Left lung (tissue), 10 donors: Measurements from ENCODE around the gene HOMEZ. TPM values are rescaled to one million over a fixed set of nuclear protein-coding genes. Genes with fewer than 3 reads are reported as not detected.

Experiments
- ATAC-seq: fragments of 200-7000 bp; cut with Tn5 transposase; one replicate; pipeline ENCODE4 v1.9.1; 2020; ENCODE audit warnings: moderate library complexity
- DNase-seq, 4 donors: peaks; one replicate each; pipeline ENCODE4 v3.0.0-alpha.2; 2013 to 2020
- H3K27ac ChIP-seq, 2 donors: fragments of 200-600 bp; sonication (generic) in 1 of 2; one replicate each; pipeline versions ENCODE4 v1.5.0 to v1.8.0; 2020 to 2021
- H3K27me3 ChIP-seq, 2 donors: fragments of 200-600 bp; sonication (generic) in 1 of 2; one replicate each; pipeline versions ENCODE4 v1.5.0 to v1.8.0; 2020 to 2021
- H3K36me3 ChIP-seq, 2 donors: fragments of 200-600 bp; sonication (generic) in 1 of 2; one replicate each; pipeline versions ENCODE4 v1.5.0 to v1.8.0; 2020 to 2021
- H3K4me1 ChIP-seq, 2 donors: fragments of 200-600 bp; one replicate each; pipeline ENCODE4 v1.8.0; 2021
- H3K4me3 ChIP-seq, 2 donors: fragments of 200-600 bp; sonication (generic) in 1 of 2; one replicate each; pipeline versions ENCODE4 v1.5.0 to v1.8.0; 2020 to 2021; ENCODE audit warnings: mild to moderate bottlenecking in 1 of 2
- H3K9me3 ChIP-seq, 2 donors: fragments of 200-600 bp; sonication (generic) in 1 of 2; one replicate each; pipeline versions ENCODE4 v1.5.0 to v1.8.0; 2020 to 2021
- intact Hi-C, 2 donors: fragments of 100-400 bp; cut with DNase I; formaldehyde crosslinking; loops; one replicate each; pipeline versions ENCODE4 v1.11.2 to v1.14.2; 2022
- polyA plus RNA-seq, 6 donors: library from polyadenylated mRNA; unstranded; fragments of 120-200 nt; gene quantifications; one replicate each; pipeline ENCODE4 v1.2.1, GENCODE V29; 2013; ENCODE audit not compliant: insufficient read length in 6 of 6
- total RNA-seq, 2 donors: library from RNA; stranded (reverse); fragmentation: NEBNext Ultra II Directional; extraction: Animal tissue kit (Norgen Biotek cat#: 25700); gene quantifications; one replicate each; pipeline ENCODE4 v1.2.1, GENCODE V29; 2021
- TF ChIP-seq, protein P1 (sequence below), 2 donors: fragments of 200-600 bp; sonication (generic) in 1 of 2; IDR thresholded peaks; one replicate each; pipeline versions ENCODE4 v1.5.0 to v1.8.0; 2021; ENCODE audit warnings: antibody characterized with exemption in 2 of 2
- donor health status: DM: no; HTN: yes; CAD: no.
- donor health status: DM: no; HTN: no; CAD: no.

Gene HOMEZ
- total and polyA plus RNA-seq, 8 donors: 11.9 to 18.6 (median 15.4) TPM

DNA sequence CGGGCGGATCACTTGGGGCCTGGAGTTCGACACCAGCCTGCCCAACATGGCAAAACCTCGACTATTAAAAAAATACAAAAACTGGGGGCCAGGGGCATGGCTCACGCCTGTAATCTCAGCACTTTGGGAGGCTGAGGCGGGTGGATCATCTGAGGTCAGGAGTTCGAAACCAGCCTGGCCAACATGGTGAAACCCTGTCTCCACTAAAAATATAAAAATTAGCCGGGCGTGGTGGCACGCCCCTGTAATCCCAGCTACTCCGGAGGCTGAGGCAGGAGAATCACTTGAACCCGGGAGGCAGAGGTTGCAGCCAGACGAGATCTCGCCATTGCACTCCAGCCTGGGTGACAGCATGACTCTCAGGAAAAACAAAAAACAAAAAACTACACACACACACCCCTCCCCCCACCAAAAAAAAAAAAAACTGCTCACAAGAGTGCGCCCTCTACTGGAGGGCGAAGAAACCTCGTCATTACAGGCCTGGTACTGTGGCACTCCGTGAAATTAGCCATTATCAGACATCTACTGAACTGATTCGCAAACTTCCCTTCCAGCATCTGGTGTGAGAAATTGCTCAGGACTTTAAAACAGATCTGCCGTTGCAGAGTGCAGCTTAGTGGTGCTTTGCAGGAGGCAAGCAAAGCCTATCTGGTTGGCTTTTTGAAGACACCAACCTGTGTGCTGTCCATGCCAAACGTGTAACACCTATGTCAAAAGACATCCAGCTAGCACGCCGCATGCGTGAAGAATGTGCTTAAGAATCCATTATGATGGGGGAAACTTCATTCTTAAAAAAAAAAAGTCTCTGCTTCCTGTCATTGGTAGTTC, 9.0 kb upstream of the HOMEZ start:
- Histone ChIP-seq H3K4me3 (no peak overlapping the region), H3K36me3 (peaks cover 0 to 22% of the 10 kb centered on the region in 2 donors), H3K4me1 (peaks cover under 1 to 32% of the 10 kb centered on the region in 2 donors), H3K27me3 (no peaks in the 10 kb centered on the region), H3K27ac (no peak overlapping the region), H3K9me3 (no peaks in the 10 kb centered on the region)
- ATAC-seq (peak; percentile 87), DNase-seq (peak in 1 of 4 donors; percentile 65)
- intact Hi-C loops: no loop called here
- TF ChIP-seq, protein P1, sequence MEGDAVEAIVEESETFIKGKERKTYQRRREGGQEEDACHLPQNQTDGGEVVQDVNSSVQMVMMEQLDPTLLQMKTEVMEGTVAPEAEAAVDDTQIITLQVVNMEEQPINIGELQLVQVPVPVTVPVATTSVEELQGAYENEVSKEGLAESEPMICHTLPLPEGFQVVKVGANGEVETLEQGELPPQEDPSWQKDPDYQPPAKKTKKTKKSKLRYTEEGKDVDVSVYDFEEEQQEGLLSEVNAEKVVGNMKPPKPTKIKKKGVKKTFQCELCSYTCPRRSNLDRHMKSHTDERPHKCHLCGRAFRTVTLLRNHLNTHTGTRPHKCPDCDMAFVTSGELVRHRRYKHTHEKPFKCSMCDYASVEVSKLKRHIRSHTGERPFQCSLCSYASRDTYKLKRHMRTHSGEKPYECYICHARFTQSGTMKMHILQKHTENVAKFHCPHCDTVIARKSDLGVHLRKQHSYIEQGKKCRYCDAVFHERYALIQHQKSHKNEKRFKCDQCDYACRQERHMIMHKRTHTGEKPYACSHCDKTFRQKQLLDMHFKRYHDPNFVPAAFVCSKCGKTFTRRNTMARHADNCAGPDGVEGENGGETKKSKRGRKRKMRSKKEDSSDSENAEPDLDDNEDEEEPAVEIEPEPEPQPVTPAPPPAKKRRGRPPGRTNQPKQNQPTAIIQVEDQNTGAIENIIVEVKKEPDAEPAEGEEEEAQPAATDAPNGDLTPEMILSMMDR (IDR thresholded peaks at IDR 0.05): peak; percentile 80 to 82

GRCh38 chr14:23286902-23287479, 1.1 kb upstream of the HOMEZ start:
- H3K36me3 ChIP-seq: peaks cover 0 to 6% of the 10 kb centered on the region in 2 donors
- no peak for ATAC-seq
- H3K4me3 ChIP-seq: peak overlapping the region; percentile 83 to 84
- no peaks in the 10 kb centered on the region for H3K9me3 ChIP-seq
- intact Hi-C loops: no loop called here
- H3K4me1 ChIP-seq: peaks cover 4 to 27% of the 10 kb centered on the region in 2 donors
- TF ChIP-seq, protein P1 (IDR thresholded peaks at IDR 0.05): no peak
- peak overlapping the region; percentile 92 to 97 for H3K27ac ChIP-seq
- no peaks in the 10 kb centered on the region for H3K27me3 ChIP-seq
- DNase-seq: no peak

DNA sequence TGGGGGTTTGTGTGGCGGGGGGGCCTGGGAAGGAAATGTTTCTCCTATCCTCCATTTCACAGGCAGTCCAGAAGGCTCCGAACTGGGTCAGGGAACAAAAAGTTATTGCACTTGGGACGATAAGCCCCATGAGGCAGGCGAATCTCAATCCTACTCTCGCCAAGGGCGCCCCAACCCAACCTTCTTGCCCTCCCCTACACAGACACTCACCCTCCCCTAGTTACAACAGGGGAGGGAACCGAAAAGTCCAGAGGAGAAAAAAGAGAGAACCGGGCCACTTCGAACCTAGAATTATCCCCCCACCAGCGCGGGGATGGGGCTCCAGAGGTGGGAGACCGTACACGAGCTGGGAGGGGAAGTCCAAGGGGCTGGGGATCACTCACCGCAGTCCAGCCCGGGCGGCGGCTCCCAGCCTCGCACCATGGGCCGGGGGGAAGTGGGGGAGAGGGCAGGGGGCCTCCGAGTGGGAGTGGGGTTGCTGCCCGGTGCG, 357 bp downstream of the HOMEZ start:
- TF ChIP-seq, protein P1 (IDR thresholded peaks at IDR 0.05): no peak
- Histone ChIP-seq H3K4me1 (peaks cover 4 to 27% of the 10 kb centered on the region in 2 donors), H3K36me3 (peaks cover 0 to 9% of the 10 kb centered on the region in 2 donors), H3K27ac (peak overlapping the region; percentile 88 to 92), H3K4me3 (peak overlapping the region; percentile 83 to 84), H3K27me3 (no peaks in the 10 kb centered on the region), H3K9me3 (no peaks in the 10 kb centered on the region)
- DNase-seq (no peak), ATAC-seq (peak; percentile 34)
- intact Hi-C loops: no loop called here

- Histone ChIP-seq H3K4me1 (peaks cover 4 to 27% of the 10 kb centered on the region in 2 donors), H3K36me3 (peaks cover 0 to 9% of the 10 kb centered on the region in 2 donors), H3K27me3 (no peaks in the 10 kb centered on the region), H3K4me3 (peak overlapping the region; percentile 83 to 84), H3K9me3 (no peaks in the 10 kb centered on the region), H3K27ac (peak overlapping the region; percentile 88 to 92)
- ATAC-seq (peak; percentile 15), DNase-seq (no peak)
- TF ChIP-seq, protein P1 (IDR thresholded peaks at IDR 0.05): no peak
- intact Hi-C loops: no loop called here
Observed at GRCh38 chr14:23284654-23285529, 1.0 kb downstream of the HOMEZ start.
